Measurements from ENCODE around the gene RIN1.
"Not testable (repeated sequence)": the region's sequence is repeated elsewhere in the genome, so short reads cannot be mapped to it uniquely, and the experiment has no call there.

RIN1 gene, protein sequence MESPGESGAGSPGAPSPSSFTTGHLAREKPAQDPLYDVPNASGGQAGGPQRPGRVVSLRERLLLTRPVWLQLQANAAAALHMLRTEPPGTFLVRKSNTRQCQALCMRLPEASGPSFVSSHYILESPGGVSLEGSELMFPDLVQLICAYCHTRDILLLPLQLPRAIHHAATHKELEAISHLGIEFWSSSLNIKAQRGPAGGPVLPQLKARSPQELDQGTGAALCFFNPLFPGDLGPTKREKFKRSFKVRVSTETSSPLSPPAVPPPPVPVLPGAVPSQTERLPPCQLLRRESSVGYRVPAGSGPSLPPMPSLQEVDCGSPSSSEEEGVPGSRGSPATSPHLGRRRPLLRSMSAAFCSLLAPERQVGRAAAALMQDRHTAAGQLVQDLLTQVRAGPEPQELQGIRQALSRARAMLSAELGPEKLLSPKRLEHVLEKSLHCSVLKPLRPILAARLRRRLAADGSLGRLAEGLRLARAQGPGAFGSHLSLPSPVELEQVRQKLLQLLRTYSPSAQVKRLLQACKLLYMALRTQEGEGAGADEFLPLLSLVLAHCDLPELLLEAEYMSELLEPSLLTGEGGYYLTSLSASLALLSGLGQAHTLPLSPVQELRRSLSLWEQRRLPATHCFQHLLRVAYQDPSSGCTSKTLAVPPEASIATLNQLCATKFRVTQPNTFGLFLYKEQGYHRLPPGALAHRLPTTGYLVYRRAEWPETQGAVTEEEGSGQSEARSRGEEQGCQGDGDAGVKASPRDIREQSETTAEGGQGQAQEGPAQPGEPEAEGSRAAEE

DNA sequence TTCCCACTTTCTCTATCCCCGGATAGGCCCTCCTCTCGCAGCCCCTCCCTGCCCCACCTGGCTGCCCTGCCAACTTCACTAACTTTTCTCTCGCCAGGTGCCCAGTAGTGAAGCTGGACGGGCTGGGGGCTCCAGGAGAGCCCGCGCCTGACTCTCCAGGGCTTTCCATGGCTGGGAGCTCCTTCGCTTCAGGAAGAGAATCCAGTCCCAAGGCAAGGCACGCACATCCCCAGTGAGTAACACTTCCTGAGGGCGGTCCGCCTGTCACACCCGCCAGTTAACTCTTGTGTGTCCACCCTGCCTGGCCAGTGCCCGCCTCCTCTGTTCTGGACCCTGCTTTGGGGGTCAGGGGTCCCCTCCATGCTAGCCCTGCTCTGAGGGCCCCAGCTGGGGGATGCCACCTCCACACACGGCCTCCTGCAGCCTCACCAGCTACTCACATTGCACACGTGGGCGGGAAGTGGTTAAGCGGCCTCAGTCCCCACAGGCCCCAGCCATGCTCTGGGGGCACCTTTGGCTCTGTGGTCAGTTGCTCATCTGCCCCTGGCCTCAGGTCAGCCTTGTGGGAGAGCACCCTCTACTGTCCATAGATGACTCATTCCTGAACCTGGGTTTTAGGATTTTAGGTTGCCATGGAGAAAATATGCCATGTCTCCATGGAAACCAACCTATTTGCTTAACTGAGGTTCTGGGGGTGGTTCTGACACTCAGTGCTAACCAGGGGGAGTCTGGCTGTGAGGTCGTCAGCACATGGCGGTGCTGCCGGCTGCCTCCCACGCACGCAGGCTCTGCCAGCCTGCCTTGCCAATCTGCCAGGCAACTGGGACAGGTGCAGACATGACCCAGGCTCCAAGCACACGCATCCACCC is at the start of gene RIN1:
Gene RIN1 (minus strand): TSS at position 201 of the 869 bp plus-strand sequence. CDS start 32 bp downstream, at position 169.
- DNase-seq: peak; percentile 84 to 93

DNA sequence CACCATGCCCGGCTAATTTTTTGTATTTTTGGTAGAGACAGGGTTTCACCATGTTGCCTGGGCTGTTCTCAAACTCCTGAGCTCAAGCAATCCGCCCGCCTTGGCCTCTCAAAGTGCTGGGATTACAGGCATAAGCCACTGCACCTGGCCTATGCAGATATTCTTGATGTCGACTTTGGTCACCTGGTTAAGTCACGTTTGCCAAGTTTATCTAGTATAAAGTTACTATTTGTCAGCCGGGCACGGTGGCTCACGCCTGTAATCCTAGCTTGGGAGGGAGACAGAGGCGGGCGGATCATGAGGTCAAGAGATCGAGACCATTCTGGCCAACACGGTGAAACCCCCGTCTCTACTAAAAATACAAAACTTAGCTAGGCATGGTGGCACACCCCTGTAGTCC is 48.1 kb upstream of the RIN1 start:
- DNase-seq: not testable (repeated sequence)

DNA sequence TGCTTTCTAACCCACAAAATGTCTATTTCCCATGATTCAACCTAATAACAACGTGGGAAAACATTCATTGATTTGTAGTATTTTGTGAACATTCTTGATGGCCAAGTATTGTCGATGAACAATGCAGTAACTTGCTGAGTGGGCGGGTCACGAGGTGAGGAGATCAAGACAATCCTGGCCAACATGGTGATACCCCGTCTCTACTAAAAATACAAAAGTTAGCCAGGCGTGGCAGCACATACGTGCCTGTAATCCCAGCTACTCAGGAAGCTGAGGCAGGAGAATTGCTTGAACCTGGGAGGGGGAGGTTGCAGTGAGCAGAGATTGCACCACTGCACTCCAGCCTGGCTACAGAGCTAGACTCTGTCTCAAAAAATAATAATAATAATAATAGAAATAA is 44.0 kb upstream of the RIN1 start:
- DNase-seq: peak in 1 of 2 experiments; percentile 29

DNA sequence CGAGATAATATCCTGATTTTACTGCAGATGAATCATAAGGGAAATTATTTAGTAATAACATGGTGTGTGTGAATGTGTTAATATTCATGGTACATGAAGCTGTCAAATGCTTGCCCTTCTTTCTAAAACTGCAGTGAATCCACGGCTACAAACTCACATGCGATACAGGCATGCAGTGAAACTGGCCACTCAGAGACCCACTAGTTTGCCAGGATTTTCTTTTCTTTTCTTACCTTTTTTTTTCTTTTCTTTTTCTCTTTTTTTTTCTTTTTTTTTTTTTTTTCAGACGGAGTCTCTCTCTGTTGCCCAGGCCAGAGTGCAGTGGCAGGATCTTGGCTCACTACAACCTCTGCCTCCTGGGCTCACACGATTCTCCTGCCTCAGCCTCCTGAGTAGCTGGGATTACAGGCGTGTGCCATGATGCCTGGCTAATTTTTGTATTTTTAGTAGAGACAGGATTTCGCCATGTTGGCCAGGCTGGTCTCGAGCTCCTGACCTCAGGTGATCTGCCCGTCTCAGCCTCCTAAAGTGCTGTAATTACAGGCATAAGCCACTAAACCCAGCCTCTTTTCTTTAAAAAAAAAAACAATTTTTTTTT is 37.6 kb upstream of the RIN1 start:
- DNase-seq: not testable (repeated sequence)

DNA sequence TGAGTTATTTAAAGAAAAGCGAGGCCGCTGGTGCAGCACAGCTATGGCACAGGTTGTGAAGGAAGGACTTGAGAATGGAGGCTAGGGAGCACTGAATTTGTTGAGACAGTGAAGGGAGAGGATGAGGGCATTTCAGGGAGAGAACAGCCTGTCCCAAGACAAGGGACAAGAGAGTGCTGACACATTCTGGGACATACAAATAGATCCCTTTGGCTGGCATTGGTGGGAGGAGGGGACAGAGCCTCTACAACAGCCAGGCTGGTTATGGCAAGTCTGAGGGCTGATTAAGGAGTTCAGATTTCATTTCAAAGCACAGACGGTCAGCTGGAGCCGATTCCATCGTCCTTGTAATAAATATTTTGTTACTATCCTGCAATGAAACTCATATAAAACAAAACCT is 37.0 kb upstream of the RIN1 start:
- DNase-seq: peak in 1 of 2 experiments; percentile 60

DNA sequence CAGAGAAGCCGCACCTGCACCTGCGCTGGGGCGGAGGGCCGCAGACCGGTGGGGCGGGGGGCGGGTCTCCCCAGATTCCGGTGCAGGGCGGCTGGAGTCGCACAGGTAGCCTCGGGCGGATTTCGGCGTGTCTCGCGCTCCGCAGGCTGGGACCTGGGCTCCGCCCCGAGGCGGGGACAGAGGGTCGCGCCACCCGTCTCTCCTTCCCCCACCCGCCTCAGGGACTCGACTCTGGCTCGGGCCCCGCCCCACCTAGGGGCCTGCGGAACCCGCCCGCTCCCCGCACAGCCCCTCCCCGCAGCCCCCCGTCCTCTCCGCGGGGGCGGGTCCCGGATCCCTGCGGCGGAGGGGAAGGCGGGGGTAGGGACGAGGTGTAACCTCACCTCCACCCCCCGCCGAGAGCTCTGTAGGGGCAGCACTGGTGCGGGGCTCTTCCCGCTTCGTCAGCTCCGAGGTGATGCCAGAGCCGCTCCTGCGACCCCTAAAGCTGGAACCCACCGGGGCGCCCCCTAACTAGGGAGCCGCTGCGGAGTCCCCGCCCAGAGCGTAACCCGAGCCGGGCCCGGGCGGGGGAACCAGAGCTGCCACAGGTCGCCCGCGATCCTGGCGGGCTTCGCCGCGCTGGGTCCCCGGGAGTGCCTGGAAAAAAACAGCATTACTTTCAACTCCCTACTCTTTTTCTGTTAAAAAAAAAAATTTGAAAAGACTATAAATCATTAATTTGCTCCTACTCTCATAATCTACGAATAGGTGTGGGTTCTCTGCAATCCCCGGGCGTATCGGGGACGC is 35.6 kb upstream of the RIN1 start, which contains the start of gene SLC29A2:
Gene SLC29A2 (minus strand): TSS at position 134 of the 789 bp plus-strand sequence. CDS start 169 bp downstream, outside the sequence.
- peak; percentile 88 to 93 for DNase-seq

DNA sequence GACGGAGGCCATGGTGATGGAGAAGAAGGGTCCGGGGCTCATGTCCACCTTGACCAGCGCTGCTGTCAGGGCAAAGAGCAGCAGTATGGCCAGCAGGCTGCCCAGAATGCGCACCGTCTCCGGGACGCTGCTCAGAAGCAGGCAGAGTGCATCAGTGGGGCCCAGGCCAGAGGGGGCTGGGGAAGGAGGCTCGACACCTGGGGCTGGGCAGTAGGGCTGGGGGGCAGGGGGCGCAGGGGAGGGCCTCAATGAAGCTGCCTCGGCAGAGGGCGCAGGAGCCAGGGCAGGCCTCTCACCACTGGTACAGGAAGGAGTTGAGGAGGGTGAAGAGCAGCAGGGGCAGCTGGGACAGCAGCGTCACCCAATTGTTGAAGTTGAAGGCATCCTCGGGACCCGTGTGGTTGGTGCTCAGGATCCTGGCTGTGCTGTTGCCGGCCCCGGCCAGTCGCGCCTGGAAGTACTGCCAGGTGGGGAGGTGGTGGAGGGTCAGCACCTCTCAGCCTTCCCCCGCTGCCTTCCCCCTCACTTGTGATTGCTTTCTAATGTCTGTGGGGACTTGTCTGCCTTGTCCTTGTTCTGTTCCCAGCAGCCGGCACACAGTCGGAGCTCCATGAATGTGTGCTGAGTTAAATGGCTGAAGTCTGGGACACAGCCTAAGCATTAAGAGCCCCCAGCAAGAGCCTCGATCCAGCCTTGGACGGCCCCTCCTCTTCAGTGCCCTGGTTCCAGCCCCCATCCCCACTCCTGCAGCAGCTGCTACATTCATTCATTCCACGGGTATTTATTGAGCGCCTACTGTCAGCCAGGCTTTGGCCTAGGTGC is 33.0 kb upstream of the RIN1 start:
- DNase-seq: no peak

DNA sequence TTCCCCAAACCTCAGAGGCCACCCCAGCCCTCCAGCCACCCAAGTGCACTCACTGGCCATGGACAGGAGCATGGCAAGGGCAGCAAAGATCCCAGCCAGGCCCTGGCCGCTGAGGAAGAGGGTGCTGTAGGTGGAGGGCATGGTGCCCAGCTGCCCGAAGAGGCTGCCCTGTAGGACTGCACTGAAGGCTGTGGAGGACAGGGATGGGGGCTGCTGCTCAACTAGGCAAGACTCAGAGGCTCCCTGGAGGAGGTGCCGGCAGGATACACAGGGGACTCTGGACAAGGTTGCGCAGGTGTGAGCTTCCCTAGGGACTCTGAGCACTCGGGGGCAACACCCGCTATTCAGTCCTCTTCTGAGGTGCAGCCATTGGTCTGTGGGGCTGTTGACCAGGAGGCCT is 32.2 kb upstream of the RIN1 start:
- no peak for DNase-seq

DNA sequence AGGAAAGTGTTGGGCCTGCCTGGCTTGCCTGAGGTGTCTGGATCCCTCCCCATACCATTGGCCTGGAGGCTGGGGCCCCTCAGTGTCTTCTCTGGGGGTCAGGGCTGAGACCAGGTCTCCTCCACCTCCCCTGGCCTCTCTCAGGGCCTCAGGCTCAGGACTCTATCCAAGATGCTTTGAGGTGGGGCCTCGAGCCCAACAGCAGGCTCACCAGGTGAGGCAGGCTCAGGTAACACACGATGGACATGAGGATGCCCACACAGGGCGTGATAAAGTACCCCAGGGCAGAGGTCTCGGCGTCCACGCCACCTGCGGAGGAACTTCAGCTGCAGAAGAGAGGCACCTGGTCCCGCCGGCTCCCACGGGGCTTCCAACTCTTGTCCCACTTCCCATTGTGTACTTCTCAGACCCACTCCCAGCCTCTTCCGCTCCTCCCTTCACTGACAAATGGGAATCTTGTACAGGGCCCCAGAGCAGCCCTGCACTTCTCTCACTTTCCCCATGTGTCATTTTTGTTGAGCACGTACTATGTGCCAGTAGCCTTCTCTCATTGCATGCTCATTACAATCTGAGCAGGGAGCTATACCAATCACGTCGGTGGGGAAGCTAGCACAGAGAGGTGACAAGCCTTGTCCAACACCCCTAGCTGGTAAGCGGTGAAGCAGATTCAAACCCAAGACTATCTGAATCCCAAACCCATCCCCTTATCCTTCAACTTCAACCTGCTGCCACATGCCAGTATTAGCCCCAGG is 31.5 kb upstream of the RIN1 start:
- no peak for DNase-seq

DNA sequence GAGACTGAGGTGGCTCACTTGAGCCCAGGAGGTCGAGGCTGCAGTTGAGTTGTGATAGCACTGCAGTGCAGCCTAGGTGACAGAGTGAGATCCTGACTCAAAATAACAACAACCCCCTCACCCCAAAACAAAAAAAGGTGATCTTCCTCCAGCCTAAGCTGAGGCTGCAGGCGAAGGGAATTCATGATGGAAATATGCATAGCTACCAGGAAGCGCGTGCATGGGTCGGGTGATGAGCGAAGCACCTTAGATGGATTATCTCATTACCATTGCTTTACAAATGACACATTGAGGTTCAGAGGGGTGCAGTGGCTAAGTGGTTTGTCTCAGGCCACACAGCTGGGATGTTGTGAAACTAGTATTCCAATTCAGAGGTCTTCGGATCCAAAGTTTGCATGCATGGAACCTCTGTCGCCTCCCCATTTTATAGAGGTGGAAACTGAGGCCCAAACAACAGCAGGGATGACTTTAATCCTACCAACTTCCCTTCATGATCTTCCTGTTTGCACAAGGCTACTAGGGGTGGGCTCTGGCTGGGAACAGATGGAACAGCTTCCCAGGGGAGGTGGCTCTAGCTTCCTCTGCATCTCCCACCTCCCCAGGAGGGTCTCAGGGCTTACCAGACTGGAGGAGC is 30.7 kb upstream of the RIN1 start:
- no peak for DNase-seq

DNA sequence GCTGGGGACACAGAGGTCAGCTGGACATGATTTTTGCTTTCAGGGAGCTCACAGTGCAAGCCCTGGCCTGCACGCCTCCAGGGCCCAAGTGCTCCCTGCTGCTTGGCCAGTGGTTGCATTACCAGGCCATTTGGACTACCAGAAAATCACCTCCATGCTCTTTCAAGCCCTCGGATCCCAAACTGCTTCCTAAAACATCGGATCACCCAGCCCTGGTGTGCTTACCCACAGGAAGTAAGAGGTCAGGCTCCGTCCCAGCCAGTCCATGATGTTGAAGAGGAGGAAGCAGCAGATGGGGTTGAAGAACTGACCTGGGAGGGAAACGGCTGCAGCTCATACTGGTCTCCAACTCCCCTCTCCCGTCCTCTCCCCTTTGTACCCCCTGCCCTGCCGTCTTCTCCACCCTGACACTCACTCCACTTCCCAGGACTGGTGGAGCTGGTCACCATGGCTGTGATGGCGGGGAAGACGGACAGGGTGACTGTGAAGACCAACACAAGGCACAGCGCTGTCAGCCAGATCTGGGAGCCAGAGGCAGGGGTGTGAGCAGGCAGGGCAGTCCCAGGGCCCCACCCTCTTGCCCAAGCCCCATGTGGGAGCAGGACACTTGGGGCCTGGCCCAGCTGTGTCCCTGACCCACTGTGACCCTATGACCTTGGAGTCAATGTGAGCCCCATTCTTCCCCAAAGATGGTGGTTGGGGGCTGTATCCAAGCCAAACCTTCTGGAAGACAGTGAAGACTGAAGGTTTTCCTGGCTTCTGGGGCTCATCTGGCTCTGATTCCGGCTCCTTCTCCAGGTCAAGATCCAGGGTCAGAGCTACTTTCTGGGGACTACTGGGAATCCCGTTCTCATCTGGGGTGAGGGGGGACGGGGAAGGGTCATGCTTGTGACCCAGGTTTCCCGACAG is 29.7 kb upstream of the RIN1 start:
- DNase-seq: no peak

DNA sequence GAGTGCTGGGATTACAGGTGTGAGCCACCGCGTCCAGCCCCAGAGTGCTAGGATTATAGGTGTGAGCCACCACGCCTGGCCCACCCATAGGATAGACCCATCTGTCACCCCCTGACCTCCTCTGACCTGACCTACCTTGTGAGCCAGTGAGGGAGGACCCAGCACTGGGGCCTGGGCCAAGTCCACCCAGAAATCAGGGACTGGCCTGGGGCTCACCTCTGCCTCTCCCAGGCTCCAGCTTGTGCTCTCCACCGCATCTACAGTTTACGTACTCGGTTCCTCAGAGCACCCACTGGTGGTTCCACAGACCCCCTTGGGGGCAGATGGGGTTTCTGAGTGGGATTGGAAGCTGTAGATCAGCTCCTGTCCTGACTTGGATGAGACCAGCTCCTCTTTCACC is 28.9 kb upstream of the RIN1 start:
- DNase-seq: no peak

DNA sequence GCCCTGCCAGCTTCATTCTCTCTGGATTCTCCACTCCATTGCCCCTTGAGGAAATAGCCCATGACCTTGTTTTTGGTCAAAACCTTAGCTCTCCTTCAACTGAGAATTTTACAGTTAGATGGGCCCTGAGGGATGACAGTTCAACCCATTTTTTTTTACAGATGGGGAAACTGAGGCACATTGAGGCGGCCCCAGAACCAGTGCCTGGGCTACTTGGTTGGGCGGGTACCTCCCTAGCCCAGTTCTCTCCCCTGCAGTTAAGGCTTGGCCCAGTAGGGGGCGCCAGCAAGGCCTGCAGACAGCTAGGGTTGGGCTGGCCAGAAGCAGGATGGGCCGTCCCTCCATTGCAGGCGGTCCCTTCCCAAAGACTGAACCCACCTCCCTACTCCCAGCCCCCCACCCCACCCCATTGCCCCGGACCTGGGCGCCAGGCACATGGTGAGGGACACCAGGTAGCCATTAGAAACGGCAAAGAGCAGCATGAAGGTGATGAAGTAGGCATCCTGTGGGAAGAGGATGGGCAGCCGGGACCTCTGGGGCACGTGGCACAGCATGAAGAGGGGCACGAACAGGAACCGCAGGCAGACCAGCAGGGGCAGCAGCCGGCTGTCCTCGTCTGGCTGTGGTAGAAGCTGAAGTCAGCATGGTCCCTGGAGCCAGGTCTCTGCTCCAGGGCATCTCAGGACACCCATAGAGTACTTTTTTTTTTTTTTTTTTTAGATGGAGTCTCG is 27.7 kb upstream of the RIN1 start:
- DNase-seq: peak in 1 of 2 experiments; percentile 31

DNA sequence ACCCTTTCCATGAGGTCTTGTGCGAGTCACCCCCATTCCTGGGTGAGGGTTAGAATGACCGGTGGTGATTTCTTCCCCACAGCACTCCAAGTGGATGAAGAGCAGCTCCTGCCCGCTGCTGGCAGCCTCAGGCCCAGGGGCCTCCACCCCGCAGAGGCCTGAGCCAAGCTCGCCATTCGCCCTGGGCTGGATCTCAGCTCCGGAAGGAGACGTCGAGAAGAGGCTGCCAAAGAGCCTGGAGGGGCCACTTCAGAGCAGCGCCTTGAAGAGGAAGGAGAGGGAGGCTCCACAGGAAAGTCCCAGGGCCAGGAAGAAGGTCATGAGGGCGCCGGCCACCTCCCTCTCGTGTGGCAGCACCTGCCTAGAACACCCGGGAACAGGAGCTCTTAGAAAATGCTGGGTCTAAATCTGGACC is 27.0 kb upstream of the RIN1 start:
- DNase-seq: no peak

DNA sequence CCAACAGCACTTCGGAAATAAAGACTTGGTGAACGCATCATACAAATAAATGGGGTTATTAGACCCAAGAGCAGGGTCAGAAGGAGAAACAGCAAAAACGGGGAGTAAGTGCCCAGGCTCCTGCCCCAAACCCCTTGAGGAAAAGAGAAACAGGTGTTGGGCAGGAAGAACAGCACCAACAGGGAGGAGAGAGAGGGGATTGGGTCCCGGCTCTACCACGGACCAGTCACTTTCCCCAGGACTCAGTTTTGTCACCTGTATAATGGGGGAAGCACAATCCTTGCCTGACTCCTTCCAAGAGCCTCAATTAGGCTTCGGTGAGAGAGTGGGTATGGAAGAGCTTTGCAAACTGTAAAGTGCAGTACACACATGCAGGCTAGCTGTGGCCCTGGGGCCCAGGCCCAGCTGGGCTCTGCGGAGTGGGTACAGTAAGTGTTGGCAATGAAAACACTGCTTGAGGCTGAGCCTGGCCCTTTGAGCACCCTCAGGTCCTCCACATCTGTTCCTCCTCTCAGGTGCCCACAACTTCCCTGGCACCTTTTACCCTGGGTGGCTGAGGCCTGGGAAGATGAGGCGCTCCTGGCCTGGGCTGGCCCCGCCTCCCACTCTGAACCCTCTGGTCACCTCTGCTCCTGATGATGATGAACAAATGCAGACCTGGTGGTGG is 26.4 kb upstream of the RIN1 start:
- no peak for DNase-seq

DNA sequence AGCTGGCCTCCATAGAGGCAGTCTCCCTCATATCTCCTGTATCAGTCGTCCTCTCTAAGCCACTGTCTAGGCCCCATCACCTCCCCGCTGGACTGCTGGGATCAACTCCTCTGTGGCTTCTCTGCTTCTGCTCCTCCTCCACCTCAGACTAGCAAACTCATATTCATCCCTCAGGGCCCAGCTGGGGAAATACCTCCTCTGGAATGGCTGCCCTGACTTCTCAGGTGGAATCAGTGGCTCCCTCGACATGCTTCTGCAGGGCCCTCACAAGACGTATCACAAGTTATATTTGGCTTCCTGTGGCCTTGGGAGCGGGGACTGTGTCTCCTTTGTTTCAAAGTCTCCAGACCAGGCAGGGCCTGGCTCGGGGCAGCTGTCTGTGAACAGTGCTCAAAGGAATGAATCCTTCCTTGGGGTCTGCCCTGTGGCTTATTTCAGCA is 25.3 kb upstream of the RIN1 start:
- DNase-seq: no peak

All from NCI-H524 (cell line).